Measurements from ENCODE around the gene ADARB1.

The ADARB1 gene

GRCh38 chr21:45097827-45098387, 23.5 kb downstream of the ADARB1 start:
- no peak for DNase-seq

DNA sequence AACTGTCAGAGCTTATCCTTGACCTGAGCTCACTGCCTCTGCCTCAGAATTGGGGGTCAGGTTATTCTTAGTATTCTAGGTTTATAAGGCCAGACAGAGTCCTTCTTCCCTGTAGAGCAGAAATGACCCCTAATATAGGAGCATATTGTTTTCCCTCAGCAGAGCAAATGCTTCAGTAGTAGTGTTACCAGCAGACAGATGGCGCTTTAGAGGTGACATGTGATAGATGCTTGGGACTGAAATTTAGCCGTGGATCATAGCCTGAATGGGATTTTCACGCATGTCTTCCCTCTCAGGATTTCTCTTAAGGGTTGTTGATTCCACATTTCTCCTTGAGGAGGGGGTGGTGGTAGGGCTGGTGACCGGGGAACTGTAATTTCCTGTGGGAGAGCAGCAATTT, 24.5 kb downstream of the ADARB1 start:
- no peak for DNase-seq

GRCh38 chr21:45099571-45099970, 25.2 kb downstream of the ADARB1 start:
- no peak for DNase-seq

DNA sequence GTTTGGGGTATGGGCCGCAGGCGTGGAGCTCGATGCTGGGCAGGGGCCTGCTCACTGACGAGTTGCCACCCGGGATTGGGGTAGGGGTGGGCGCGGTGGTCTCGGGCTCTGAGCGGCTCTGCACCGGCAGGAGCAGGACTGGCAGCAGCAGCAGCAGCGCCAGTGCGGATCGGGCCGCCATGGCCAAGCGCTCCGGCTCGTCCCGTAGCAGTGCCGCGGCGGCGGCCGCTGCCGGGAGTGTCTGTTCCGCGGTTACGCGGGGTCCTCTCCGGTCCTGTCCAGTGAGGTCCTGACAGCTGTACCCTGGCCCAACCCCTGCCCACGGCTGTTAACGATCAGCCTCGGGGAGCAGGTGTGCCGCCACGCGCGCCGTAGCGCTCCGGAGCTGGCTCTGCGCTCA, 26.5 kb downstream of the ADARB1 start:
- DNase-seq: no peak

GRCh38 chr21:45102391-45102932, 28.1 kb downstream of the ADARB1 start:
- no peak for DNase-seq

GRCh38 chr21:45103971-45104520, 29.7 kb downstream of the ADARB1 start:
- no peak for DNase-seq

GRCh38 chr21:45104560-45104959, 30.2 kb downstream of the ADARB1 start:
- no peak for DNase-seq

DNA sequence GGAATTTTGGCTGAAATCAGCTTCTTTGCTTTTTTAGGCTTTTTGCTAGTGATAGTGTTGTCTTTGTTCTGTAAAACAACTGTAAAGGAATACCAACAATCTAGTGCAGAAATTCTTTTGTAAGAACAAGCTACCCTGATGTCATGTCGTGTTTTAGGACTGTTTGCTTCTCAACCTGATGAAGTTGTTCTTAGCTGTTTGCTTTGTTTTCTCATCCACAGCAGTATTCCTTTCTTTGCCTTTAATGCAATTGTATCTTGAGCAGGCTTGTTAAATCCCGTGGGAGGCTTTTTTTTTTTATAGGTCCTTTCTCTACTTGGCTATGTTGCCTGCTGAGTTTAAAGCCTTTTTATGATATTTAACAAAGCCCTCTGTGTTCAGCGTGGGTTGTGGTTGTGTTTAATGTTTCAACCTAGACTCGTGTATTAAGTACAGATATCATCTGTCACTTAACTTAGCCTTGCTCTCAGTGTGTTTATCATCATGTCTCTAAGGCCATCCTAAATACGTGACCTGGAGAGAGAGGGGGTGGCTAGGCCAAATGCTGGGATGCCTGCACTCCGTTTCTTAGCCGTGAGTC, 31.6 kb downstream of the ADARB1 start:
- DNase-seq: no peak

DNA sequence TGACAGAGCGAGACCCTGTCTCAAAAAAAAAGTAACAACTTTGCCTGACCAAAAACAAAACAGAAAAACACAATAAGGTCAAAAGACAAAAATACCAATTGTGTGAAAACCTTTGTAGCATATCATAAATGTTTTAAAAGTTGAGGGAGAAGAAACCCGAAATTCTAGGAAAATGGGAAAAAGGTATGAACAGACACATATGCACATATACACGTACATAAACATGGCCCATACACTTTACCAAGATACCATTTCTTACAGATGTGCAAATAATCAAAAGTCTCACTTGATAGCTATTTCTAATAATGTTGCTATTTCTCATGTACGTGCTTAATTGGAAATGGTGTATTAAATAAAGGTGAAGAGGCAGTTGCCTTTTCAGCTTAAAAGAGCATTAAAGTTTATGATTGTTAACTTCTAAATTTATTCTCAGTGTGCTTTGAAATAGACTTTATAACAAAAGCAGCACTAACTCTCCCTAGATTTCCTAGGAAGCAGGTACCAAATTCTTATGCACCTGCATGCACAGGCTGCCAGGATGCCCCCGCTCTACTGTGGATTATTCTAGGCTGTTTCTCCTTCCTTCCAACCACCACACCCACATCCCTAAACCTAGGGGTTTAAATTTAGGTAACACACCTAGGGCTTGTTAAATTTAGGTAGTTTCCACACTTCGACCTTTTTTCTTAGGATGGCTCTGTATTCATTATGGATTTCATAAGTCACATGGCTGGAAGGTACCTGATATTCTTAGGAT, 33.8 kb downstream of the ADARB1 start:
- no peak for DNase-seq

- no peak for DNase-seq
Observed at GRCh38 chr21:45108808-45109781, 34.7 kb downstream of the ADARB1 start.

- peak; percentile 23 for DNase-seq
Observed at GRCh38 chr21:45109831-45110492, 35.6 kb downstream of the ADARB1 start.

DNA sequence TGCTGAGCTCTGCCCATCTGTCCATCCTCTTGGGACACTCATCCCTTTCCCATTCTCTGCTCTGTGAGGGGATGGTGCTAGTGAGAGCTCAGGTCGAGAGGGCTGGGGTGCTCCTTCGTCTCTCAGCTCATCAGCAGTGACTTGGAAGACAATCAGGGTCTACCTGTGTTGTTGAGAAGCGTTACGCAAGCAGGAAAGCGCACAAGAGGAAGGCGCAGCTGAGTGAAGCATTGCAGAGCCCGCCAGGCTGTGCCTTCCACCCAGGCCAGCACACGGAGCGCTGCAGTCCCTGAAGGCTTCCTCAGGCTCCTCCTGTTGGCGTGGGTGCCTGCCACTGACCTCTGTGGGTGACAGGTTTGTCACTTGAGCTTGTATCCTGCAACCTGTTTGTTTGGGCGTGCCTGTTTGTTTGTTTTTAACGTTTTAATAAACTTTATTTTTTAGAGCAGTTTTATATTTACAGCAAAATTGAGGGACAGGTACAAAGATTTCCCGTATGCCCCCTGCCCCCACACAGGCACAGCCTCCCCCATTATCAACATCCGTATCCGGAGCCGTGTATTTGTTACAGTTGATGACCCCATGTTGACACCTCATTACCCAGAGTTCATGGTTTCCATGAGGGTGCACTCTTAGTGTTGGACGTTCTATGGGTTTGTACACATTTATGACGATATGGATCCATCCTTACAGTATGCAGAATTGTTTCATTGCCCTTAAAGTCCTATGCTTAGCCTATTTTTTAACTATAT, 36.7 kb downstream of the ADARB1 start:
- no peak for DNase-seq

DNA sequence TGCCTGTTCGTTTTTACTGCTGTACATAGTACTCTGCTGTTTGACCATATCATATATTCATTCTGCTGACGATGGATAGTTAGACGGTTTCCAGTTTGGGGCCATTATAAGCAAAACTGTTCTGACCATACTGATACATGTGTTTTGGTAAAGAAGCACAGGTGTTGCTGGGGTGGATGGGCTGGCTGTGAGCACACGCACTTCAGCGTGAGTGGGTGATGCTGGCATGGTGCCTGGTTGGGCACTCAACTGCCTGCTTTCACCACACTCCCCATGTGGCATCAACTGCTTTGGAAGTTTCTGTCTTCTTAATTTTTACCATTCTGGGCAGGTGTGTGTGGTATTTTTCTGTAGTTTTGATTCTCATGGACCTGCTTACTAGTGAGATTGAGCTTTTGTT, 37.3 kb downstream of the ADARB1 start:
- no peak for DNase-seq

GRCh38 chr21:45112371-45112770, 38.0 kb downstream of the ADARB1 start:
- no peak for DNase-seq

GRCh38 chr21:45113543-45113942, 39.2 kb downstream of the ADARB1 start:
- no peak for DNase-seq

- no peak for DNase-seq
Observed at GRCh38 chr21:45114072-45114471, 39.7 kb downstream of the ADARB1 start.

- no peak for DNase-seq
Observed at GRCh38 chr21:45114475-45114874, 40.1 kb downstream of the ADARB1 start.

- no peak for DNase-seq
Observed at GRCh38 chr21:45115141-45115540, 40.8 kb downstream of the ADARB1 start.

DNA sequence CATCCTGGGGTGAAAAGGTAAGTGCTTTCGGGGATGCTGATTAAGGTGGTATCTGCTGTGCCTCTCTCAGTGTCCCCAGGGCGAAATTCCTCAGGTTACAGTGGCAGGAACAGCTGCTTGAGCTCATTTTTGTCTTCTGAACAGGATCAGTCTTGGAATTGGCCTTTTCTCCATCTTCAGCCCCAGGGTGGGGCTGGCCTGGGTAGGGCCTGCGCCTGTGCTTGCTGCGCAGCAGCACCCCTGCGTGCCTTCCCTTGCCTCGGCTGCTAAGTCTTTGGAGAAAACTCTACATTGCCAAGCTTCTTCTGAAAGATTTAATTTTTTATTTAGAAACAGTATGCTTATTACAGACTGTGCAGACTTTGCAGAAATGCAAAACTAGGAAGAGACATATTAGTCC, 41.7 kb downstream of the ADARB1 start:
- no peak for DNase-seq

GRCh38 chr21:45117314-45117713, 42.9 kb downstream of the ADARB1 start:
- no peak for DNase-seq

GRCh38 chr21:45118099-45118498, 43.7 kb downstream of the ADARB1 start:
- no peak for DNase-seq
